K562 (cell line): ENCODE data around the gene DNAJC18. TPM values are rescaled to one million over a fixed set of nuclear protein-coding genes. Genes with fewer than 3 reads are reported as not detected.

ENCODE experiments used
- ATAC-seq: fragments of 200-7000 bp; cut with Tn5 transposase; 3 replicates; pipeline ENCODE4 v1.9.1; 2020; ENCODE audit warnings: moderate library complexity
- BruUV-seq: library from RNA; stranded (reverse); fragments of 400-500 nt; replicated peaks from 2 replicates; lab custom pipeline; 2021; lab: Mats Ljungman, UMichigan
- CTCF ChIA-PET: fragments of 300-600 bp; formaldehyde crosslinking; extraction: SDS; loops from one replicate; lab custom pipeline; 2021; ENCODE audit warnings: low intra/inter-chr PET ratio; lab: Yijun Ruan, JAX
- POLR2A ChIA-PET: fragments of 300-600, 350-650 bp; sonication (Branson Sonifier 250); formaldehyde crosslinking; extraction: SDS; loops from one replicate; lab custom pipeline; 2021; ENCODE audit warnings: antibody characterized with exemption, inconsistent platforms; lab: Yijun Ruan, JAX
- DNase-seq, 4 experiments: peaks; one replicate each; pipeline versions ENCODE4 v3.0.0 to v3.0.0-alpha.2; 2011 to 2018; ENCODE audit warnings: low spot score in 3 of 4, mixed read lengths in 3 of 4; ENCODE audit errors: extremely low read depth in 1 of 4
- FAIRE-seq: peaks from 2 replicates; lab custom pipeline; 2011; peaks lifted over from hg19 to GRCh38; lab: Jason Lieb, UNC
- H2AFZ ChIP-seq: 2 replicates; pipeline ENCODE4 v1.6.0; 2011; ENCODE audit warnings: low read depth, low read length, control low read depth, inconsistent platforms
- H3K27ac ChIP-seq: fragments of 200-600 bp; 3 replicates; pipeline ENCODE4 v1.8.0; 2011; ENCODE audit warnings: low read depth, mild to moderate bottlenecking, control low read depth, inconsistent platforms, low read length, moderate library complexity, mixed read lengths; ENCODE audit errors: extremely low read depth
- H3K27me3 ChIP-seq, 2 experiments: fragments of 300-600 bp in 1 of 2; 2 replicates in 1 of 2; 3 replicates in 1 of 2; pipeline versions ENCODE4 v1.6.0 to v1.8.0; 2011; ENCODE audit warnings: inconsistent platforms in 2 of 2, low read length in 2 of 2, mild to moderate bottlenecking in 1 of 2, mixed read lengths in 1 of 2, moderate library complexity in 1 of 2; ENCODE audit not compliant: control insufficient read depth in 2 of 2, insufficient read depth in 2 of 2
- H3K36me3 ChIP-seq: fragments of 300-600 bp; 3 replicates; pipeline ENCODE4 v1.8.0; 2011; ENCODE audit warnings: mild to moderate bottlenecking, low read length, inconsistent platforms; ENCODE audit not compliant: control insufficient read depth, insufficient read depth
- H3K4me1 ChIP-seq, 2 experiments: fragments of 200-600 bp in 1 of 2; replicated peaks in 1 of 2; 2 replicates in 1 of 2; 3 replicates in 1 of 2; pipeline versions ENCODE4 v1.5.1 to v1.8.0; 2011; ENCODE audit warnings: inconsistent platforms in 2 of 2, low read length in 2 of 2, mild to moderate bottlenecking in 1 of 2, mixed read lengths in 1 of 2, moderate library complexity in 1 of 2; ENCODE audit not compliant: control insufficient read depth in 2 of 2, insufficient read depth in 2 of 2
- H3K4me2 ChIP-seq: 2 replicates; pipeline ENCODE4 v1.6.1; 2011; ENCODE audit warnings: low read length, control low read depth, inconsistent platforms, mixed read lengths; ENCODE audit not compliant: insufficient read depth
- H3K4me3 ChIP-seq: fragments of 200-600 bp; sonication (generic), shearing (Covaris generic); 2 replicates; pipeline ENCODE4 v1.5.1; 2016; ENCODE audit warnings: control low read depth, inconsistent platforms
- H3K79me2 ChIP-seq: fragments of 200-600 bp; 3 replicates; pipeline ENCODE4 v1.8.0; 2011; ENCODE audit warnings: low read length, inconsistent platforms; ENCODE audit not compliant: control insufficient read depth, insufficient read depth
- H3K9ac ChIP-seq, 2 experiments: 2 replicates each; pipeline versions ENCODE4 v1.6.0 to v1.6.1; 2011; ENCODE audit warnings: low read depth in 2 of 2, low read length in 2 of 2, control low read depth in 1 of 2, inconsistent platforms in 1 of 2, mild to moderate bottlenecking in 1 of 2, mixed read lengths in 1 of 2; ENCODE audit not compliant: insufficient read depth in 1 of 2
- H3K9me1 ChIP-seq: one replicate; pipeline ENCODE4 v1.6.0; 2011; ENCODE audit warnings: inconsistent platforms, mild to moderate bottlenecking, low read length, moderate library complexity; ENCODE audit not compliant: control insufficient read depth, insufficient read depth
- H3K9me3 ChIP-seq: replicated peaks from 2 replicates; pipeline ENCODE4 v1.5.1; 2011; ENCODE audit warnings: low read depth, low read length, inconsistent platforms; ENCODE audit not compliant: control insufficient read depth, insufficient read depth
- H4K20me1 ChIP-seq: replicated peaks from 2 replicates; pipeline ENCODE4 v1.6.1; 2011; ENCODE audit warnings: low read length, inconsistent platforms, mixed read lengths; ENCODE audit not compliant: control insufficient read depth, insufficient read depth
- TGIF2 ChIP-seq: sonication (generic); formaldehyde crosslinking; IDR thresholded peaks from 2 replicates; pipeline ENCODE4 v1.8.1; 2022; ENCODE audit warnings: mild to moderate bottlenecking, missing genetic modification reagents, moderate library complexity
- WGBS: fragments of 100-300 bp; shearing (Covaris generic); methylation state at CpG from one replicate; pipeline ENCODE4 v1.1.6; 2016; ENCODE audit warnings: low coverage, mixed read lengths; ENCODE audit not compliant: insufficient coverage; ENCODE audit errors: missing lambda C conversion rate; 5-methylcytosine and 5-hydroxymethylcytosine counted together
- in situ Hi-C: fragments of 300-500 bp; cut with MboI; formaldehyde crosslinking; loops from 4 replicates; pipeline ENCODE4 v1.15.0; 2018; ENCODE audit warnings: inconsistent platforms, mixed read lengths
- intact Hi-C: fragments of 100-400 bp; cut with micrococcal nuclease; formaldehyde crosslinking; loops from 2 replicates; pipeline ENCODE4 v1.14.2; 2022
- polyA plus RNA-seq, 8 experiments: library from polyadenylated mRNA; depleted of rRNA in 4 of 8; stranded (reverse) in 5 of 8; unstranded in 3 of 8; fragments of >200 nt; fragmentation: Nextera tagmentation in 2 of 8; fragmentation: Illumina TruSeq in 1 of 8; extraction: Ambion mirVana in 2 of 8; extraction: Trizol in 1 of 8; gene quantifications; 2 replicates each; pipeline versions ENCODE4 v1.2.1 to v1.2.3, GENCODE V29; 2011 to 2014; ENCODE audit warnings: inconsistent platforms in 1 of 8, missing spikeins in 1 of 8
- total RNA-seq, 7 experiments: library from RNA; depleted of rRNA in 6 of 7; stranded (reverse); fragments of >200 nt in 6 of 7; fragmentation: Illumina TruSeq in 2 of 7; extraction: Trizol in 2 of 7; gene quantifications; 2 replicates each; pipeline versions ENCODE4 v1.2.1 to v1.2.3, GENCODE V29; 2011 to 2021; ENCODE audit warnings: low replicate concordance in 1 of 7
- TF ChIP-seq, protein P1 (sequence below), 2 experiments: fragments of 450-650 bp; formaldehyde crosslinking in 1 of 2; IDR thresholded peaks; 2 replicates each; pipeline versions ENCODE4 v1.4.0 to v1.6.1; 2014 to 2020; ENCODE audit warnings: mild to moderate bottlenecking in 2 of 2, borderline replicate concordance in 1 of 2, low read depth in 1 of 2
- TF ChIP-seq, protein P2 (sequence below): fragments of 450-650 bp; IDR thresholded peaks from 2 replicates; pipeline ENCODE4 v1.6.1; 2018; ENCODE audit not compliant: partially characterized antibody

Gene DNAJC18
- total and polyA plus RNA-seq, 9 of the 15 experiments (the other 6 are each of a cell fraction or from before 2014, with no cell fraction given) = 1.5 to 13.3 (median 7.5) TPM

DNA sequence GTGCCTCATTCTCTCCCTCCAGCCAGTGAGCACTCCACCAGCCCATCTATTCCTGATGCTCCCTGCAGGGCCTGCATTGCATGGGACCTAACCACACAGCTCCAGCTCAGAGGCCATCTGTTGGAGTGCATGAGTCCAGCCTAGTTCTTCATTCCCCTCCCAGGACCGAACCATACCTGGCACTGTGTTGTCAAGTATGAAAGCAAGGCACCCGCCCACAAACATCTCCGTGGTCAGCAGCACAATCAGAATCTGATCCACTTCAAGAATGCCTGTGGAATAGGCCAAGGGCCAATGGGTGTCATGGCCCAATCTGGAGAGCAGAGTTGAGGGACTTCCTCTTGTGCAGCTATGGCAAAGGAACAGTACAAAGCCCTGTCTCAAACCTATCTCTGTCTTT is 62.1 kb downstream of the DNAJC18 start:
- no peak for ATAC-seq
- POLR2A ChIA-PET = interaction anchor here (0.6 kb wide), 1 partner anchor 66 kb away, joined by 3 read pairs; no protein-coding TSS in a partner anchor
- Histone ChIP-seq H3K4me2 (no peak overlapping the region), H3K36me3 (peaks cover under 1% of the 10 kb centered on the region; the same call in 1 of the 3 replicates), H4K20me1 (no peaks in the 10 kb centered on the region), H3K4me1 (peaks cover 5 to 31% of the 10 kb centered on the region in 2 experiments; a peak in 4 of 5 replicates), H2AFZ (no peak overlapping the region), H3K79me2 (no peaks in the 10 kb centered on the region), H3K27ac (no peak overlapping the region), H3K9me3 (no peaks in the 10 kb centered on the region), H3K27me3 (no peaks in the 10 kb centered on the region), H3K9ac (no peak overlapping the region), H3K4me3 (no peak overlapping the region)
- intact Hi-C loops = no loop called here
- WGBS = 37% methylated on average over 3 of the region's 3 CpGs
- in situ Hi-C loops = no loop called here
- CTCF ChIA-PET = no interaction called here
- DNase-seq = no peak
- FAIRE-seq = peak; percentile 40
- no TSS peak for BruUV-seq
- TF ChIP-seq, protein P1, sequence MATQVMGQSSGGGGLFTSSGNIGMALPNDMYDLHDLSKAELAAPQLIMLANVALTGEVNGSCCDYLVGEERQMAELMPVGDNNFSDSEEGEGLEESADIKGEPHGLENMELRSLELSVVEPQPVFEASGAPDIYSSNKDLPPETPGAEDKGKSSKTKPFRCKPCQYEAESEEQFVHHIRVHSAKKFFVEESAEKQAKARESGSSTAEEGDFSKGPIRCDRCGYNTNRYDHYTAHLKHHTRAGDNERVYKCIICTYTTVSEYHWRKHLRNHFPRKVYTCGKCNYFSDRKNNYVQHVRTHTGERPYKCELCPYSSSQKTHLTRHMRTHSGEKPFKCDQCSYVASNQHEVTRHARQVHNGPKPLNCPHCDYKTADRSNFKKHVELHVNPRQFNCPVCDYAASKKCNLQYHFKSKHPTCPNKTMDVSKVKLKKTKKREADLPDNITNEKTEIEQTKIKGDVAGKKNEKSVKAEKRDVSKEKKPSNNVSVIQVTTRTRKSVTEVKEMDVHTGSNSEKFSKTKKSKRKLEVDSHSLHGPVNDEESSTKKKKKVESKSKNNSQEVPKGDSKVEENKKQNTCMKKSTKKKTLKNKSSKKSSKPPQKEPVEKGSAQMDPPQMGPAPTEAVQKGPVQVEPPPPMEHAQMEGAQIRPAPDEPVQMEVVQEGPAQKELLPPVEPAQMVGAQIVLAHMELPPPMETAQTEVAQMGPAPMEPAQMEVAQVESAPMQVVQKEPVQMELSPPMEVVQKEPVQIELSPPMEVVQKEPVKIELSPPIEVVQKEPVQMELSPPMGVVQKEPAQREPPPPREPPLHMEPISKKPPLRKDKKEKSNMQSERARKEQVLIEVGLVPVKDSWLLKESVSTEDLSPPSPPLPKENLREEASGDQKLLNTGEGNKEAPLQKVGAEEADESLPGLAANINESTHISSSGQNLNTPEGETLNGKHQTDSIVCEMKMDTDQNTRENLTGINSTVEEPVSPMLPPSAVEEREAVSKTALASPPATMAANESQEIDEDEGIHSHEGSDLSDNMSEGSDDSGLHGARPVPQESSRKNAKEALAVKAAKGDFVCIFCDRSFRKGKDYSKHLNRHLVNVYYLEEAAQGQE (IDR thresholded peaks at IDR 0.05; ENCODE audit: borderline replicate concordance) = no peak
- TF ChIP-seq, protein P1 (CRISPR knock-in tag; IDR thresholded peaks at IDR 0.05; ENCODE audit: low read depth) = no peak
- TF ChIP-seq TGIF2 (CRISPR knock-in tag) = no peak
- TF ChIP-seq, protein P2, sequence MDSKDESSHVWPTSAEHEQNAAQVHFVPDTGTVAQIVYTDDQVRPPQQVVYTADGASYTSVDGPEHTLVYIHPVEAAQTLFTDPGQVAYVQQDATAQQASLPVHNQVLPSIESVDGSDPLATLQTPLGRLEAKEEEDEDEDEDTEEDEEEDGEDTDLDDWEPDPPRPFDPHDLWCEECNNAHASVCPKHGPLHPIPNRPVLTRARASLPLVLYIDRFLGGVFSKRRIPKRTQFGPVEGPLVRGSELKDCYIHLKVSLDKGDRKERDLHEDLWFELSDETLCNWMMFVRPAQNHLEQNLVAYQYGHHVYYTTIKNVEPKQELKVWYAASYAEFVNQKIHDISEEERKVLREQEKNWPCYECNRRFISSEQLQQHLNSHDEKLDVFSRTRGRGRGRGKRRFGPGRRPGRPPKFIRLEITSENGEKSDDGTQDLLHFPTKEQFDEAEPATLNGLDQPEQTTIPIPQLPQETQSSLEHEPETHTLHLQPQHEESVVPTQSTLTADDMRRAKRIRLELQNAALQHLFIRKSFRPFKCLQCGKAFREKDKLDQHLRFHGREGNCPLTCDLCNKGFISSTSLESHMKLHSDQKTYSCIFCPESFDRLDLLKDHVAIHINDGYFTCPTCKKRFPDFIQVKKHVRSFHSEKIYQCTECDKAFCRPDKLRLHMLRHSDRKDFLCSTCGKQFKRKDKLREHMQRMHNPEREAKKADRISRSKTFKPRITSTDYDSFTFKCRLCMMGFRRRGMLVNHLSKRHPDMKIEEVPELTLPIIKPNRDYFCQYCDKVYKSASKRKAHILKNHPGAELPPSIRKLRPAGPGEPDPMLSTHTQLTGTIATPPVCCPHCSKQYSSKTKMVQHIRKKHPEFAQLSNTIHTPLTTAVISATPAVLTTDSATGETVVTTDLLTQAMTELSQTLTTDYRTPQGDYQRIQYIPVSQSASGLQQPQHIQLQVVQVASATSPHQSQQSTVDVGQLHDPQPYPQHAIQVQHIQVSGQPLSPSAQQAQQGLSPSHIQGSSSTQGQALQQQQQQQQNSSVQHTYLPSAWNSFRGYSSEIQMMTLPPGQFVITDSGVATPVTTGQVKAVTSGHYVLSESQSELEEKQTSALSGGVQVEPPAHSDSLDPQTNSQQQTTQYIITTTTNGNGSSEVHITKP = no peak
- TF ChIP-seq, all 486 proteins: peak for 0
- no peaks in the 10 kb centered on the region for H3K9me1 ChIP-seq
